GM12878 (cell line): ENCODE data around the gene S100A8. TPM values are rescaled to one million over a fixed set of nuclear protein-coding genes. Genes with fewer than 3 reads are reported as not detected.

ENCODE experiments used
- ATAC-seq: fragments of 200-7000 bp; cut with Tn5 transposase; 3 replicates; pipeline ENCODE4 v1.9.1; 2020; ENCODE audit warnings: mild to moderate bottlenecking, moderate library complexity
- BruUV-seq: library from RNA; stranded (reverse); fragments of 400-500 nt; replicated peaks from 2 replicates; lab custom pipeline; 2021; lab: Mats Ljungman, UMichigan
- CTCF ChIA-PET: fragments of 300-600 bp; sonication (Branson Sonifier 250); formaldehyde crosslinking; extraction: SDS; loops from one replicate; lab custom pipeline; 2021; ENCODE audit warnings: inconsistent platforms; lab: Yijun Ruan, JAX
- POLR2A ChIA-PET: fragments of 350-600 bp; formaldehyde crosslinking; extraction: SDS; loops from one replicate; lab custom pipeline; 2021; ENCODE audit warnings: inconsistent platforms; lab: Charles Lee
- RAD21 ChIA-PET: fragments of 300-600 bp; sonication (Branson Sonifier 250); formaldehyde crosslinking; loops from one replicate; lab custom pipeline; 2023; ENCODE audit warnings: antibody characterized with exemption; ENCODE audit not compliant: unreplicated experiment; lab: Charles Lee
- SMC1A ChIA-PET: fragments of 300-600 bp; sonication (Branson Sonifier 250); formaldehyde crosslinking; loops from one replicate; lab custom pipeline; 2023; ENCODE audit not compliant: unreplicated experiment, uncharacterized antibody; lab: Charles Lee
- DNase-seq: peaks from one replicate; pipeline ENCODE4 v3.0.0-alpha.2; 2011; ENCODE audit warnings: low read depth, low spot score
- FAIRE-seq: peaks from 3 replicates; lab custom pipeline; 2011; peaks lifted over from hg19 to GRCh38; lab: Jason Lieb, UNC
- H2AFZ ChIP-seq: 2 replicates; pipeline ENCODE4 v1.6.0; 2011; ENCODE audit warnings: low read depth, low read length, control low read depth; ENCODE audit not compliant: control insufficient read depth
- H3K27ac ChIP-seq: 2 replicates; pipeline ENCODE4 v1.5.1; 2011; ENCODE audit warnings: control low read depth; ENCODE audit not compliant: control insufficient read depth, insufficient read depth
- H3K27me3 ChIP-seq, 2 experiments: replicated peaks in 1 of 2; 2 replicates each; pipeline versions ENCODE4 v1.6.0 to v1.6.1; 2011; ENCODE audit warnings: low read length in 1 of 2; ENCODE audit not compliant: control insufficient read depth in 2 of 2, insufficient read depth in 2 of 2
- H3K36me3 ChIP-seq, 2 experiments: 2 replicates each; pipeline ENCODE4 v1.5.1; 2011; ENCODE audit warnings: low read length in 1 of 2; ENCODE audit not compliant: control insufficient read depth in 2 of 2, insufficient read depth in 2 of 2
- H3K4me1 ChIP-seq: 2 replicates; pipeline ENCODE4 v1.6.1; 2011; ENCODE audit warnings: mild to moderate bottlenecking, low read length, moderate library complexity, mixed read lengths; ENCODE audit not compliant: control insufficient read depth, insufficient read depth
- H3K4me2 ChIP-seq: 2 replicates; pipeline ENCODE4 v1.6.0; 2011; ENCODE audit warnings: control low read depth; ENCODE audit not compliant: control insufficient read depth, insufficient read depth
- H3K4me3 ChIP-seq: fragments of 200-600 bp; sonication (generic); 2 replicates; pipeline ENCODE4 v1.5.1; 2016
- H3K79me2 ChIP-seq: 2 replicates; pipeline ENCODE4 v1.6.0; 2011; ENCODE audit warnings: low read length; ENCODE audit not compliant: control insufficient read depth, insufficient read depth
- H3K9ac ChIP-seq: 2 replicates; pipeline ENCODE4 v1.8.0; 2011; ENCODE audit warnings: low read length, control low read depth, mixed read lengths; ENCODE audit not compliant: control insufficient read depth, insufficient read depth
- H3K9me3 ChIP-seq: replicated peaks from 3 replicates; pipeline ENCODE4 v1.5.1; 2011; ENCODE audit warnings: mild to moderate bottlenecking, low read length; ENCODE audit not compliant: control insufficient read depth, insufficient read depth
- H4K20me1 ChIP-seq: 2 replicates; pipeline ENCODE4 v1.6.0; 2011; ENCODE audit not compliant: control insufficient read depth, insufficient read depth
- FOXM1 ChIP-seq: IDR thresholded peaks from 2 replicates; pipeline ENCODE4 v1.6.1; 2012; ENCODE audit warnings: low read depth, mild to moderate bottlenecking, inconsistent platforms, low read length, moderate library complexity
- IKZF1 ChIP-seq: fragments of 450-650 bp; conservative IDR thresholded peaks from 2 replicates; pipeline ENCODE4 v1.6.1; 2017; ENCODE audit warnings: antibody characterized with exemption, mild to moderate bottlenecking
- KLF5 ChIP-seq: fragments of 450-650 bp; IDR thresholded peaks from 2 replicates; pipeline ENCODE4 v1.6.1; 2014; ENCODE audit warnings: mild to moderate bottlenecking; ENCODE audit not compliant: partially characterized antibody
- MTA2 ChIP-seq: fragments of 450-650 bp; IDR thresholded peaks from 2 replicates; pipeline ENCODE4 v1.6.1; 2016; ENCODE audit warnings: low read depth, mild to moderate bottlenecking, moderate library complexity
- PAX5 ChIP-seq: IDR thresholded peaks from 2 replicates; pipeline ENCODE4 v1.6.1; 2011; ENCODE audit warnings: low read depth, low read length, borderline replicate concordance
- POLR2A ChIP-seq: IDR thresholded peaks from 2 replicates; pipeline ENCODE4 v1.6.1; 2011; ENCODE audit warnings: low read depth, mild to moderate bottlenecking, low read length
- RBBP5 ChIP-seq: fragments of 200-600 bp; sonication (generic); conservative IDR thresholded peaks from 2 replicates; pipeline ENCODE4 v1.6.1; 2016
- SIX5 ChIP-seq: IDR thresholded peaks from 2 replicates; pipeline ENCODE4 v1.6.1; 2011; ENCODE audit warnings: mild to moderate bottlenecking, low read depth, low read length, moderate library complexity; ENCODE audit not compliant: severe bottlenecking
- SMARCA5 ChIP-seq: fragments of 450-650 bp; IDR thresholded peaks from 2 replicates; pipeline ENCODE4 v1.6.1; 2017; ENCODE audit warnings: mild to moderate bottlenecking
- SRF ChIP-seq, 2 experiments: IDR thresholded peaks; 2 replicates each; pipeline ENCODE4 v1.6.1; 2011; ENCODE audit warnings: low read depth in 2 of 2, low read length in 2 of 2, mild to moderate bottlenecking in 1 of 2, moderate library complexity in 1 of 2
- TCF12 ChIP-seq: IDR thresholded peaks from 2 replicates; pipeline ENCODE4 v1.6.1; 2011; ENCODE audit warnings: low read depth, mild to moderate bottlenecking, low read length
- YY1 ChIP-seq: IDR thresholded peaks from 2 replicates; pipeline ENCODE4 v1.6.1; 2011; ENCODE audit warnings: low read depth, mild to moderate bottlenecking, low read length
- ZNF622 ChIP-seq: fragments of 450-650 bp; IDR thresholded peaks from 2 replicates; pipeline ENCODE4 v1.6.1; 2017; ENCODE audit warnings: mild to moderate bottlenecking, inconsistent platforms
- WGBS: methylation state at CpG from one replicate; pipeline ENCODE4 v1.1.6; 2016; ENCODE audit warnings: low lambda C conversion rate; ENCODE audit not compliant: insufficient replicate concordance, insufficient coverage; ENCODE audit errors: missing lambda C conversion rate; 5-methylcytosine and 5-hydroxymethylcytosine counted together
- in situ Hi-C: fragments of 300-500 bp; cut with MboI; formaldehyde crosslinking; loops from 9 replicates; pipeline ENCODE4 v1.14.3; 2018; ENCODE audit warnings: mixed read lengths
- intact Hi-C: fragments of 100-400 bp; cut with micrococcal nuclease; formaldehyde crosslinking; loops from one replicate; pipeline ENCODE4 v1.14.2; 2022; ENCODE audit not compliant: unreplicated experiment
- polyA plus RNA-seq, 11 experiments: library from polyadenylated mRNA; depleted of rRNA in 4 of 11; unstranded in 6 of 11; stranded (reverse) in 5 of 11; fragments of >200 nt; fragmentation: Nextera tagmentation in 4 of 11; fragmentation: Illumina TruSeq in 1 of 11; extraction: Ambion mirVana in 4 of 11; extraction: Trizol in 1 of 11; gene quantifications; 1 replicate in 1 of 11; 2 replicates in 10 of 11; pipeline versions ENCODE4 v1.2.1 to v1.2.3, GENCODE V29; 2011 to 2016; ENCODE audit warnings: inconsistent platforms in 2 of 11, missing spikeins in 2 of 11, low read depth in 1 of 11
- total RNA-seq, 4 experiments: library from RNA; depleted of rRNA in 3 of 4; stranded (reverse); fragments of >200 nt in 3 of 4; fragmentation: Illumina TruSeq in 1 of 4; extraction: Trizol in 1 of 4; gene quantifications; 2 replicates each; pipeline versions ENCODE4 v1.2.1 to v1.2.3, GENCODE V29; 2013 to 2021
- TF ChIP-seq, protein P1 (sequence below): fragments of 450-650 bp; IDR thresholded peaks from 2 replicates; pipeline ENCODE4 v1.6.1; 2016; ENCODE audit warnings: mild to moderate bottlenecking
- TF ChIP-seq, protein P2 (sequence below): IDR thresholded peaks from 2 replicates; pipeline ENCODE4 v1.6.1; 2011; ENCODE audit warnings: mild to moderate bottlenecking, low read depth, low read length, moderate library complexity; ENCODE audit not compliant: insufficient replicate concordance
- TF ChIP-seq, protein P3 (sequence below): IDR thresholded peaks from 2 replicates; pipeline ENCODE4 v1.6.1; 2012; ENCODE audit warnings: low read length, inconsistent platforms
- TF ChIP-seq, protein P4 (sequence below): fragments of 450-650 bp; IDR thresholded peaks from 2 replicates; pipeline ENCODE4 v1.6.1; 2018; ENCODE audit warnings: mild to moderate bottlenecking, low read depth, moderate library complexity; ENCODE audit not compliant: partially characterized antibody

S100A8 gene
- total and polyA plus RNA-seq, 10 of the 15 experiments (the other 5 are each of a cell fraction or from before 2014, with no cell fraction given): 0.28 TPM; not detected in 9

DNA sequence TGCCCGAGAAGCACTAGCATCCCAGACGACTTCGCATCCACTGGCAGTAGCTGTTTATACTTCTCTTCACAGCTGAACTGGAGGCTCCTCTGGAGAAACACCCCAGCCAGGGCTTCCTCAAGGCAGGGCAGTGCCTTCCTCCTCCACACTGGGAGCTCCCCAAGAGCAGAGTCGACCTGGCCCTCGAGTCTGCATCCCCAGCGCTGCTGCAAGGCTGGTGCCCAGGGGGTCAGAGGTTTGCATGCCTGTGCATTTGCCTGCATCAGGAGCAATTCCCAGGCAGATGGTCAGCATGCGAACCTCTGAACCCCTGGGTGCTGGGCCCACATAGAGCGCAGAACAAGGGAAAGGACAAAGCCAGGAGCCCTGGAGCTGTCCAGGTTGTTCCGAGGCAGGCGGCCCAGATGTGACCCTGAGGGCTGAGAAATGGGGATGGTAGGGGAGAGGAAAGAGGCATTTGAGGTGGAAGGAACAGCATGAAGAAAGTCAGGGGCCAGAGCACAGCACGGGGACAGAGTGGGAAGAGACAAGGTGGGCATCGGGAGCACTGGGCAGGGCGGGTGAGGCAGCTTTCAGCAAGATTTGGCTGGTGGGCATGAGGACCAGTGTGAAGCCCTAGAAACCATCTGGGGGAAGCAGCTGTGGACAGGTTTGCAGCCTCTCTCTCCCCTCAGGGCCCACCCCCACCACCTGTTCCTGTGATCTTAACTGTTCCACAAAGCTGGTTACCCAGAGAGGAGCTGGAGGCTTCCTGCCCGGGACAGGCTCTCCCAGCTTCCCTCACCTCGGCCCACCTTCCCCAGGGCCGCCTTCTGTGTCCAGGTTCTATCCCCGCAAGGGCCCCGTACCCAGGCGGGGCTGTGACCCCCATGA, 6.4 kb upstream of the S100A8 start:
- H3K4me3 ChIP-seq: no peak overlapping the region
- BruUV-seq: no TSS peak
- DNase-seq: no peak
- no peak overlapping the region for H3K4me2 ChIP-seq
- FAIRE-seq: no peak
- no peaks in the 10 kb centered on the region for H3K79me2 ChIP-seq
- no peak overlapping the region for H2AFZ ChIP-seq
- peaks cover 0 to 5% of the 10 kb centered on the region in 2 experiments; a peak in 3 of 4 replicates for H3K27me3 ChIP-seq
- intact Hi-C loops: no loop called here
- ATAC-seq: no peak
- no peak overlapping the region for H3K9ac ChIP-seq
- ChIA-PET CTCF (no interaction called here), SMC1A (no interaction called here), POLR2A (no interaction called here), RAD21 (no interaction called here)
- in situ Hi-C loops: no loop called here
- WGBS: 21% methylated on average over 19 of the region's 19 CpGs
- no peaks in the 10 kb centered on the region for H4K20me1 ChIP-seq
- H3K4me1 ChIP-seq: no peaks in the 10 kb centered on the region
- no peak overlapping the region for H3K27ac ChIP-seq
- no peaks in the 10 kb centered on the region for H3K36me3 ChIP-seq
- H3K9me3 ChIP-seq: no peaks in the 10 kb centered on the region
- TF ChIP-seq SIX5: no peak
- no peak for TF ChIP-seq ZNF622
- TF ChIP-seq, protein P1, sequence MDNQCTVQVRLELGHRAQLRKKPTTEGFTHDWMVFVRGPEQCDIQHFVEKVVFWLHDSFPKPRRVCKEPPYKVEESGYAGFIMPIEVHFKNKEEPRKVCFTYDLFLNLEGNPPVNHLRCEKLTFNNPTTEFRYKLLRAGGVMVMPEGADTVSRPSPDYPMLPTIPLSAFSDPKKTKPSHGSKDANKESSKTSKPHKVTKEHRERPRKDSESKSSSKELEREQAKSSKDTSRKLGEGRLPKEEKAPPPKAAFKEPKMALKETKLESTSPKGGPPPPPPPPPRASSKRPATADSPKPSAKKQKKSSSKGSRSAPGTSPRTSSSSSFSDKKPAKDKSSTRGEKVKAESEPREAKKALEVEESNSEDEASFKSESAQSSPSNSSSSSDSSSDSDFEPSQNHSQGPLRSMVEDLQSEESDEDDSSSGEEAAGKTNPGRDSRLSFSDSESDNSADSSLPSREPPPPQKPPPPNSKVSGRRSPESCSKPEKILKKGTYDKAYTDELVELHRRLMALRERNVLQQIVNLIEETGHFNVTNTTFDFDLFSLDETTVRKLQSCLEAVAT: no peak
- no peak for TF ChIP-seq SMARCA5
- TF ChIP-seq KLF5: no peak
- TF ChIP-seq, protein P2, sequence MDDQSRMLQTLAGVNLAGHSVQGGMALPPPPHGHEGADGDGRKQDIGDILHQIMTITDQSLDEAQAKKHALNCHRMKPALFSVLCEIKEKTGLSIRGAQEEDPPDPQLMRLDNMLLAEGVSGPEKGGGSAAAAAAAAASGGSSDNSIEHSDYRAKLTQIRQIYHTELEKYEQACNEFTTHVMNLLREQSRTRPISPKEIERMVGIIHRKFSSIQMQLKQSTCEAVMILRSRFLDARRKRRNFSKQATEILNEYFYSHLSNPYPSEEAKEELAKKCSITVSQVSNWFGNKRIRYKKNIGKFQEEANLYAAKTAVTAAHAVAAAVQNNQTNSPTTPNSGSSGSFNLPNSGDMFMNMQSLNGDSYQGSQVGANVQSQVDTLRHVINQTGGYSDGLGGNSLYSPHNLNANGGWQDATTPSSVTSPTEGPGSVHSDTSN: no peak
- no peak for TF ChIP-seq POLR2A
- TF ChIP-seq RBBP5: no peak
- TF ChIP-seq FOXM1: no peak
- no peak for TF ChIP-seq SRF (IDR thresholded peaks at IDR 0.05; ENCODE audit: low read depth in 2 of 2, low read length in 2 of 2)
- TF ChIP-seq, protein P3, sequence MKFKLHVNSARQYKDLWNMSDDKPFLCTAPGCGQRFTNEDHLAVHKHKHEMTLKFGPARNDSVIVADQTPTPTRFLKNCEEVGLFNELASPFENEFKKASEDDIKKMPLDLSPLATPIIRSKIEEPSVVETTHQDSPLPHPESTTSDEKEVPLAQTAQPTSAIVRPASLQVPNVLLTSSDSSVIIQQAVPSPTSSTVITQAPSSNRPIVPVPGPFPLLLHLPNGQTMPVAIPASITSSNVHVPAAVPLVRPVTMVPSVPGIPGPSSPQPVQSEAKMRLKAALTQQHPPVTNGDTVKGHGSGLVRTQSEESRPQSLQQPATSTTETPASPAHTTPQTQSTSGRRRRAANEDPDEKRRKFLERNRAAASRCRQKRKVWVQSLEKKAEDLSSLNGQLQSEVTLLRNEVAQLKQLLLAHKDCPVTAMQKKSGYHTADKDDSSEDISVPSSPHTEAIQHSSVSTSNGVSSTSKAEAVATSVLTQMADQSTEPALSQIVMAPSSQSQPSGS: no peak
- TF ChIP-seq IKZF1: no peak
- TF ChIP-seq, protein P4, sequence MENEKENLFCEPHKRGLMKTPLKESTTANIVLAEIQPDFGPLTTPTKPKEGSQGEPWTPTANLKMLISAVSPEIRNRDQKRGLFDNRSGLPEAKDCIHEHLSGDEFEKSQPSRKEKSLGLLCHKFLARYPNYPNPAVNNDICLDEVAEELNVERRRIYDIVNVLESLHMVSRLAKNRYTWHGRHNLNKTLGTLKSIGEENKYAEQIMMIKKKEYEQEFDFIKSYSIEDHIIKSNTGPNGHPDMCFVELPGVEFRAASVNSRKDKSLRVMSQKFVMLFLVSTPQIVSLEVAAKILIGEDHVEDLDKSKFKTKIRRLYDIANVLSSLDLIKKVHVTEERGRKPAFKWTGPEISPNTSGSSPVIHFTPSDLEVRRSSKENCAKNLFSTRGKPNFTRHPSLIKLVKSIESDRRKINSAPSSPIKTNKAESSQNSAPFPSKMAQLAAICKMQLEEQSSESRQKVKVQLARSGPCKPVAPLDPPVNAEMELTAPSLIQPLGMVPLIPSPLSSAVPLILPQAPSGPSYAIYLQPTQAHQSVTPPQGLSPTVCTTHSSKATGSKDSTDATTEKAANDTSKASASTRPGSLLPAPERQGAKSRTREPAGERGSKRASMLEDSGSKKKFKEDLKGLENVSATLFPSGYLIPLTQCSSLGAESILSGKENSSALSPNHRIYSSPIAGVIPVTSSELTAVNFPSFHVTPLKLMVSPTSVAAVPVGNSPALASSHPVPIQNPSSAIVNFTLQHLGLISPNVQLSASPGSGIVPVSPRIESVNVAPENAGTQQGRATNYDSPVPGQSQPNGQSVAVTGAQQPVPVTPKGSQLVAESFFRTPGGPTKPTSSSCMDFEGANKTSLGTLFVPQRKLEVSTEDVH: no peak
- no peak for TF ChIP-seq TCF12
- TF ChIP-seq MTA2: no peak
- TF ChIP-seq YY1: no peak
- no peak for TF ChIP-seq PAX5
